ENCODE results near the gene VEGFC. TPM values are rescaled to one million over a fixed set of nuclear protein-coding genes. Genes with fewer than 3 reads are reported as not detected.

VEGFC gene
- total RNA-seq, 1 experiment from 2014 or later, result not detected

DNA sequence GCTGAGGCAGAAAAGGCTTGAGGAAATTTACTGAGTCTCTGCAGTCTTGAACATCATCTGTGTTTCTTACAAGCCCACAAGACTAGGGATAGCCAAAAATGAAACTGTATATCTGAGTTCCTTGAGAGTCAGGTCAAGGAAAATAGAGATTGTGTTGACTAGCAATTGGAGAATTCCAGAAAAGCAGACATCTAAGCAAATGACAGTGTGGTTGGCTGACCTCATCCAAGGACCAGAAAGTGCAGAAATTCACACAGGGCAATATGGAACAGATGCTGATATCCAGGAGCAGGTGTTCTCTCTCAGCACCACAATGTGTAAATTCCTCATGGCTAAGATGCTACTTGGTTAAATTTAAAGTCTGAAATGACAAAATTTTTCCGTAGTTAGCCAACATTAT is 146.4 kb downstream of the VEGFC start:
- Histone ChIP-seq H3K9me2 (ENCODE audit: insufficient read depth) (no peaks in the 10 kb centered on the region), H3K9ac (ENCODE audit: low read length) (no peak overlapping the region), H3K36me3 (ENCODE audit: control insufficient read depth in 1 of 2, insufficient read depth in 2 of 2, low read length in 2 of 2) (no peaks in the 10 kb centered on the region), H3K27me3 (ENCODE audit: insufficient read depth, low read length) (no peaks in the 10 kb centered on the region), H2AFZ (ENCODE audit: low read depth, low read length, poor library complexity, severe bottlenecking) (no peak overlapping the region), H3K79me2 (ENCODE audit: insufficient read depth, low read length) (no peaks in the 10 kb centered on the region), H3K9me3 (ENCODE audit: control insufficient read depth in 1 of 2, insufficient read depth in 1 of 2, low read depth in 1 of 2, low read length in 2 of 2) (no peaks in the 10 kb centered on the region), H3K4me2 (ENCODE audit: low read length) (no peak overlapping the region), H3K4me1 (ENCODE audit: control insufficient read depth in 1 of 2, insufficient read depth in 2 of 2, low read length in 2 of 2) (no peaks in the 10 kb centered on the region), H4K20me1 (ENCODE audit: insufficient read depth) (no peaks in the 10 kb centered on the region), H3K4me3 (replicated peaks in 1 of 2; ENCODE audit: low read depth in 1 of 2, low read length in 2 of 2) (no peak overlapping the region), H3K27ac (ENCODE audit: low read depth, low read length) (no peak overlapping the region)
- ATAC-seq (no peak), DNase-seq (ENCODE audit: low read depth, low spot score) (no peak)
- intact Hi-C loops (cut with micrococcal nuclease), result loop anchor here (10.0 kb wide), 1 partner anchor 272 kb away; no protein-coding TSS in a partner anchor
- ChIA-PET CTCF (no interaction called here), RAD21 (ENCODE audit: low non-redundant PET in 1 of 2, low total read pairs in 2 of 2, uncharacterized antibody in 2 of 2, unreplicated experiment in 2 of 2) (no interaction called here), POLR2A (no interaction called here)
- no TSS peak for BruUV-seq (replicated peaks)
- TF ChIP-seq JUND (IDR thresholded peaks at IDR 0.05), result no peak
- TF ChIP-seq, protein P1, sequence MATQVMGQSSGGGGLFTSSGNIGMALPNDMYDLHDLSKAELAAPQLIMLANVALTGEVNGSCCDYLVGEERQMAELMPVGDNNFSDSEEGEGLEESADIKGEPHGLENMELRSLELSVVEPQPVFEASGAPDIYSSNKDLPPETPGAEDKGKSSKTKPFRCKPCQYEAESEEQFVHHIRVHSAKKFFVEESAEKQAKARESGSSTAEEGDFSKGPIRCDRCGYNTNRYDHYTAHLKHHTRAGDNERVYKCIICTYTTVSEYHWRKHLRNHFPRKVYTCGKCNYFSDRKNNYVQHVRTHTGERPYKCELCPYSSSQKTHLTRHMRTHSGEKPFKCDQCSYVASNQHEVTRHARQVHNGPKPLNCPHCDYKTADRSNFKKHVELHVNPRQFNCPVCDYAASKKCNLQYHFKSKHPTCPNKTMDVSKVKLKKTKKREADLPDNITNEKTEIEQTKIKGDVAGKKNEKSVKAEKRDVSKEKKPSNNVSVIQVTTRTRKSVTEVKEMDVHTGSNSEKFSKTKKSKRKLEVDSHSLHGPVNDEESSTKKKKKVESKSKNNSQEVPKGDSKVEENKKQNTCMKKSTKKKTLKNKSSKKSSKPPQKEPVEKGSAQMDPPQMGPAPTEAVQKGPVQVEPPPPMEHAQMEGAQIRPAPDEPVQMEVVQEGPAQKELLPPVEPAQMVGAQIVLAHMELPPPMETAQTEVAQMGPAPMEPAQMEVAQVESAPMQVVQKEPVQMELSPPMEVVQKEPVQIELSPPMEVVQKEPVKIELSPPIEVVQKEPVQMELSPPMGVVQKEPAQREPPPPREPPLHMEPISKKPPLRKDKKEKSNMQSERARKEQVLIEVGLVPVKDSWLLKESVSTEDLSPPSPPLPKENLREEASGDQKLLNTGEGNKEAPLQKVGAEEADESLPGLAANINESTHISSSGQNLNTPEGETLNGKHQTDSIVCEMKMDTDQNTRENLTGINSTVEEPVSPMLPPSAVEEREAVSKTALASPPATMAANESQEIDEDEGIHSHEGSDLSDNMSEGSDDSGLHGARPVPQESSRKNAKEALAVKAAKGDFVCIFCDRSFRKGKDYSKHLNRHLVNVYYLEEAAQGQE (IDR thresholded peaks at IDR 0.05; ENCODE audit: low read depth), result no peak
- TF ChIP-seq YY1 (IDR thresholded peaks at IDR 0.05; ENCODE audit: extremely low read depth, insufficient replicate concordance, low read depth, low read length), result no peak
- TF ChIP-seq POLR2AphosphoS5 (IDR thresholded peaks at IDR 0.05; ENCODE audit: low read depth, low read length), result no peak
- no peak for TF ChIP-seq EZH2 (IDR thresholded peaks at IDR 0.05)
- no peak for TF ChIP-seq TCF7L2 (IDR thresholded peaks at IDR 0.05; ENCODE audit: borderline replicate concordance, extremely low read depth, insufficient read depth, insufficient read length)
- TF ChIP-seq, protein P2, sequence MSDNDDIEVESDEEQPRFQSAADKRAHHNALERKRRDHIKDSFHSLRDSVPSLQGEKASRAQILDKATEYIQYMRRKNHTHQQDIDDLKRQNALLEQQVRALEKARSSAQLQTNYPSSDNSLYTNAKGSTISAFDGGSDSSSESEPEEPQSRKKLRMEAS (IDR thresholded peaks at IDR 0.05), result no peak
- no peak for TF ChIP-seq CEBPB (IDR thresholded peaks at IDR 0.05; ENCODE audit: low read depth)
- TF ChIP-seq, protein P3, sequence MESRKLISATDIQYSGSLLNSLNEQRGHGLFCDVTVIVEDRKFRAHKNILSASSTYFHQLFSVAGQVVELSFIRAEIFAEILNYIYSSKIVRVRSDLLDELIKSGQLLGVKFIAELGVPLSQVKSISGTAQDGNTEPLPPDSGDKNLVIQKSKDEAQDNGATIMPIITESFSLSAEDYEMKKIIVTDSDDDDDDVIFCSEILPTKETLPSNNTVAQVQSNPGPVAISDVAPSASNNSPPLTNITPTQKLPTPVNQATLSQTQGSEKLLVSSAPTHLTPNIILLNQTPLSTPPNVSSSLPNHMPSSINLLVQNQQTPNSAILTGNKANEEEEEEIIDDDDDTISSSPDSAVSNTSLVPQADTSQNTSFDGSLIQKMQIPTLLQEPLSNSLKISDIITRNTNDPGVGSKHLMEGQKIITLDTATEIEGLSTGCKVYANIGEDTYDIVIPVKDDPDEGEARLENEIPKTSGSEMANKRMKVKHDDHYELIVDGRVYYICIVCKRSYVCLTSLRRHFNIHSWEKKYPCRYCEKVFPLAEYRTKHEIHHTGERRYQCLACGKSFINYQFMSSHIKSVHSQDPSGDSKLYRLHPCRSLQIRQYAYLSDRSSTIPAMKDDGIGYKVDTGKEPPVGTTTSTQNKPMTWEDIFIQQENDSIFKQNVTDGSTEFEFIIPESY (IDR thresholded peaks at IDR 0.05; ENCODE audit: extremely low read depth, insufficient replicate concordance, low read length), result no peak
- TF ChIP-seq SRF (IDR thresholded peaks at IDR 0.05; ENCODE audit: low read depth), result no peak
- no peak for TF ChIP-seq ELF1 (IDR thresholded peaks at IDR 0.05; ENCODE audit: borderline replicate concordance, low read depth)
- no peak for TF ChIP-seq ZFX (IDR thresholded peaks at IDR 0.05)
- TF ChIP-seq EZH2phosphoT487 (IDR thresholded peaks at IDR 0.05; ENCODE audit: borderline replicate concordance), result no peak
- TF ChIP-seq, protein P4, sequence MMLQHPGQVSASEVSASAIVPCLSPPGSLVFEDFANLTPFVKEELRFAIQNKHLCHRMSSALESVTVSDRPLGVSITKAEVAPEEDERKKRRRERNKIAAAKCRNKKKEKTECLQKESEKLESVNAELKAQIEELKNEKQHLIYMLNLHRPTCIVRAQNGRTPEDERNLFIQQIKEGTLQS (IDR thresholded peaks at IDR 0.05), result no peak

Data from HCT116 (cell line).